ENCODE results near the gene CRYAA.
"Not testable (repeated sequence)": the region's sequence is repeated elsewhere in the genome, so short reads cannot be mapped to it uniquely, and the experiment has no call there.

The CRYAA gene, protein sequence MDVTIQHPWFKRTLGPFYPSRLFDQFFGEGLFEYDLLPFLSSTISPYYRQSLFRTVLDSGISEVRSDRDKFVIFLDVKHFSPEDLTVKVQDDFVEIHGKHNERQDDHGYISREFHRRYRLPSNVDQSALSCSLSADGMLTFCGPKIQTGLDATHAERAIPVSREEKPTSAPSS

DNA sequence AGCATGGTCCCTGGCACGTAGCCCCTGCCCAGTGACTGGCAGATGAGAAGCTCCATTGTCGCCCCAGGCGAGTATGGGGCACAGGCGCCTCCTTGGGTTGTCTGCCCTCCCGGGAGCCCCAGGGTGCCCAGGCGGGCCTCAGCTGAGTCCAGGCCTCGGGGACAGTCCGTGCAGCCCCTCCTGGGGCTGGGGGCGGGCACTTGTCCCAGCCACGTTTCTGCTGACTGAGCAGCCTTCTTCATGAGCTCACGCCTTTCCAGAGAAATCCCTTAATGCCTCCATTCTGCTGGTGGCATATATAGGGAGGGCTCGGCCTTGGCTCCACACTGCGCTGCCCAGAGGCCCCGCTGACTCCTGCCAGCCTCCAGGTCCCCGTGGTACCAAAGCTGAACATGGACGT lies at the start of gene CRYAA:
CRYAA (plus strand) TSS at position 301 of the 400 bp plus-strand sequence; CDS start at position 393, 92 bp downstream.
- not testable (repeated sequence) for DNase-seq

DNA sequence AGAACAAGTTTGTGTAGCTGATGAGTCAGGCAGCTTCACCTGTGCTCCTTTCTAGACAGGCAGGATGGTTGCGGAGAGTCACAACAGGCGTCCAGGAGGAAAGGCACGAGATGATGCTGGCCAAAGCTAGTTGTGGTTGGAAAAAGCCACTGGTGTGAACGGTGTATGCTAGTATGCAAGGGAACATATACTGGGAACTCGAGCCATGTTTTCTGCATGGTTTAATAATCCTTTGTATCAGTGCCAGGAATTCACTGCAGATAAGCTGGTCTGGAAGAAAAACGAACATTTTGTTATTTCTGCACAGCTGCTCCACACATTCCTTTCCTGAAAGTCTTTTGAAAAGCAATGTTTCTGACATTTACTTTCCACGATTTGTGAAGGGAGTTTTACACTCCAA lies 38.7 kb upstream of the CRYAA start:
- not testable (repeated sequence) for DNase-seq

DNA sequence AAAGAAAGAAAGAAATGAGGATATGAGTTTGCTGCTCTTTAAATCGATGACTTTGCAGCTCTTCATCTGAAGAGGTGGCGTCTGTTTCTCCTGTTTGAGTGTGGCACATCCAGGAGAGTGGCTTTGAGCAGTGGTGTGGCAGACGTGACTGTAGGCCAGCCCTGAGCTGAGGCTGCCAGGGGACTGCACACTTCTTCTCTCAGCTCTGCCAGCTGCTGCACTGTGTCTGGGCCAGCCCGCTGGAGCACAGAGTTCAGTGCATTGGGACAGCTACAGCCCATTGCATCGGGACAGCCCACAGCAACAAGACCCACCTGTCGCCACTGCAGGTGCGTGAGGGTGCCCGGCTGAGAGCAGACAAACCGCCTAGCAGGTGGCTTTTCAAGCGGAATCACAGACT lies 34.3 kb upstream of the CRYAA start:
- not testable (repeated sequence) for DNase-seq

DNA sequence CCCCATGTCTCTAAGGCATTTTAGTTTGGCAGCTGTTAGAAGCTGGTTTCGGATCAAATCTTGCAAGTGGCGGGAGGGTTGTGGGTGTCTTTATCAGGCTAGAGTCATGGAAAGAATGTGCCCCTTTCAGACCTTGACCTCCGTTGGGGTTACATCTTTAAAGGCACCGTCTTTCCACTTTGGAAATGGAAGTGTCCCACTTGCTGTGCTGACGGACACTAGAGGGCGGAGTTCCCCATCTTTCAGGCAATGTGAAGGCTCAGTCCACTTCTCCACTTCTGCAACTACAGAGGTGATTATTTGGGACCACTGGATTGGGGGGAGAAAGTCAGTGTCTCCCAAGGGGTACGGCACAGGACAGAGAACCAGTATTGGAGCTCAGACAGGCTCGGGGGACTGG lies 29.9 kb upstream of the CRYAA start:
- DNase-seq, result not testable (repeated sequence)

DNA sequence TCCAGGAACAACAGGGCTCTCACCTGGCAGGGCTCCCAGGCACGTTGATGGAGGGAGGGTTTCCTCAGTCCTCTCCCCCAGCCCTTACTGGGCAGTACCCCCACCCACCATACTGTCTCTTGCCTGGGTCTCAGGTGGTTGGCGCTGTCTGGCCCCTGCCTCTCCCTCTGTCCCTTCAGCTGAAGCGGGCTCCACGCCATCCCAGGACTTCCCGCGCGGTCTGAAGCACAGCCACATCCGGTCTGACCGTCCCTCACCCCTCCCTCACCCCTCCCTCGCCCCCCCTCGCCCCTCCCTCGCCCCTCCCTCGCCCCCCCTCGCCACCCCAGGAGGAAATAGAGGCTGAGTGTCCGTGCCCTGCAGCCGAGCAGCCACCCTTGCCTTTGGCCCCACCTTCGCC lies 27.4 kb upstream of the CRYAA start:
- DNase-seq, result not testable (repeated sequence)

DNA sequence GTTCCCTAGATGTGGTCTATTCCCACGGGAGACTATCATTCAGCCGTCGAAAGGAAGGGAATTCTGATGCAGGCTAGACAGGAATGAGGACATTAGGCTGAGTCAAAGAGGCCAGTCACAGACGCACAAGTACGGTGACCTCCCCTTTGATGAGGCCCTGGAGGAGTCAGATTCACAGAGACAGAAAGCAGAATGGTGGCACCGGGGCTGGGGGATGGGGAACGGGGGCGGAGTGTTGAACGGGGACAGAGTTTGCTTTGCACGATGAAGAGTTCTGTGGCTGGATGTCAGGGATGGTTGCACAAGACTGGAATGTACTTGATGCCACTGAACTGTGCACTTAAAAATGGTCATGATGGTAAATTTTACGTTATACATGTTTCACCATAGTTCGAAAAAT lies 22.2 kb upstream of the CRYAA start:
- not testable (repeated sequence) for DNase-seq

DNA sequence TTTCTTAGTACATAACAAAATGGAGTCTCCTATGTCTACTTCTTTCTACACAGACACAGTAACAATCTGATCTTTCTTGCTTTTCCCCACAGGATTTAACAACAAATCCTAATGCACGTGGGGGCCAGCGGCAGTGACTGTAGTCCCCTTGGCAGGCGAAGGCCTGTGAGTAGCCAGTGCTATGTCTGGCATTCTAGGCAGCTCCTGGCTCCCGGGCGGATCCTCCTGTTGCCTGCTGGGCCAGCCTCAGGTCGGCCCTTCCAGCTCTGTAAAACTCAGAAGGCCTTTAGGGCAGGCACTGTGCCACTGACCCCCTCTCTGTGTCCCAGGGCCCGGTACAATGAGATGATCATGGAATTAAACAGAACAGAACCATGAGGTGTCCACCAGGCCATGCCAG lies 20.8 kb upstream of the CRYAA start:
- not testable (repeated sequence) for DNase-seq

DNA sequence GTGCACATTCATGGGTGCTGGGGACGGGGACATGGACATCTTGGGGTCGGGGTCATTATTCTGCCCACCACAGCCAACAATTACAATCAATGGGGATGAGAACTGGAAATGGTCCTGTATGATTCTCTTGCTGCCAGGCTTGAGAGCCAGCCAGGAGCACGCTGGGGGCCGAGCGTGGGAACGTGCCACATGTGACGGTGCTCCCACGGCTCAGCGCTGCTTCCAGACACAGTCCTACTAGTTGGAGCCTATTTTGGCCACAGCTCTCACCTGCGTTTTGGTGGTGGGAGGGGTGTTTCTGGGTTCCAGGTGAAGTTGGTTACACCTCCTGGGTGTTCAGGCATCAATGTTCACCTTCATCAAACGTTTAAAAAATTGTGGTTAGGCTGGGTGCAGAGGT lies 19.5 kb upstream of the CRYAA start:
- DNase-seq, result not testable (repeated sequence)

DNA sequence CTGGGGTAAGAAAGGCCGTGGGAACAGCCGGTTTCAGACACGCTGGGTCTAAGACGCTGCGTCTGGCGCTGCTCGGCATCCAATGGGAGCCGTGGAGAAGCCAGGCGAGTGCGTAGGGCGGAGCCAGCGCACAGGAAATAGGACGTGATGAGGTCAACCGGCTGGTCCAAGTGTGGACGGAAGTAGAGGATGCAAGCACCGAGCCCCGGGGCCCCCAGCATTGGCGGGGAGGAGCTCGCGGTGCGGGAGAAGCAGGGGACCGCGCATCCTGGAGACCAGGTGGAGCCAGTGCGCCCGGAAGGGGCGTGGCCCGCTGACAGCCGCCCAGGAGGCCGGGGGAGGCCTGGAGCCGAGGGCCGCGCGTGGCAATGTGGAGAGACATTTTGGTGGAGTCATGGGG lies 15.2 kb upstream of the CRYAA start:
- DNase-seq, result not testable (repeated sequence)

DNA sequence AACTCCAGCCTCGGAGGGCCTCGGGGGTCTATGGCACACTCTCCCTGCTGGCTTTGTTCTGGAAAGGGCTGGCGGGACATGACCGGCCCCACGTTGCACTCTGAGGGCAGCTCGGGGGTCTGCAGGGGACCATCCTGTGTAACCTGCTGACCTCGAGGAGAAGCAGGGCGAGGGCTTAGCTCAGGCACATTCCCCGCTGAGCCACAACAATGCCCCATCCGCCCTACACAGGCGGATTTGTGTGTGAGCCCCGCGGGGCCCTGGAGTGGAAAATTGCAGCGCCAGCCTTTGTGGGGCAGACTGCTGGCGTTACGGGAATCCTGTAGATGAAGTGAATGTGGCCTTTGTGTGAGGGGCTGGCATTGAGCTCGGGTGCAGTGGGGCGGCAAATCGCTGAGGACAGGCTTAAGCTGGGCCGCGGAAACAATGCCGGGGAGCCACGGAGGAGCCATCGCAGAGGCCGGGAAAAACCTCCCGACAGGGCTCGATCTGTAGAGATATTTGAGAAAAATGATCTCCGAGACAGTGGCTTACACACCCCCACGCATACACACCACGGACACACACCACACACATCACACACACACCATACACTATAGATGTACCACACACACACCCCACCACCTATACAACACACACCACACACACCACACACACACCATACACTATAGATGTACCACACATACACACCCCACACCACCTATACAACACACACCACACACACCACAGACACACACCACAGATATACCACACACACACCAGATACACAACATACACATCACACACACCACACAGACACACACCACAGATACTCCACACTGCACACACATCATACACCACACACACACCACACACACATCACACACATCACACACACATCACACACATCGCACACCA lies 9.3 kb upstream of the CRYAA start:
- not testable (repeated sequence) for DNase-seq

DNA sequence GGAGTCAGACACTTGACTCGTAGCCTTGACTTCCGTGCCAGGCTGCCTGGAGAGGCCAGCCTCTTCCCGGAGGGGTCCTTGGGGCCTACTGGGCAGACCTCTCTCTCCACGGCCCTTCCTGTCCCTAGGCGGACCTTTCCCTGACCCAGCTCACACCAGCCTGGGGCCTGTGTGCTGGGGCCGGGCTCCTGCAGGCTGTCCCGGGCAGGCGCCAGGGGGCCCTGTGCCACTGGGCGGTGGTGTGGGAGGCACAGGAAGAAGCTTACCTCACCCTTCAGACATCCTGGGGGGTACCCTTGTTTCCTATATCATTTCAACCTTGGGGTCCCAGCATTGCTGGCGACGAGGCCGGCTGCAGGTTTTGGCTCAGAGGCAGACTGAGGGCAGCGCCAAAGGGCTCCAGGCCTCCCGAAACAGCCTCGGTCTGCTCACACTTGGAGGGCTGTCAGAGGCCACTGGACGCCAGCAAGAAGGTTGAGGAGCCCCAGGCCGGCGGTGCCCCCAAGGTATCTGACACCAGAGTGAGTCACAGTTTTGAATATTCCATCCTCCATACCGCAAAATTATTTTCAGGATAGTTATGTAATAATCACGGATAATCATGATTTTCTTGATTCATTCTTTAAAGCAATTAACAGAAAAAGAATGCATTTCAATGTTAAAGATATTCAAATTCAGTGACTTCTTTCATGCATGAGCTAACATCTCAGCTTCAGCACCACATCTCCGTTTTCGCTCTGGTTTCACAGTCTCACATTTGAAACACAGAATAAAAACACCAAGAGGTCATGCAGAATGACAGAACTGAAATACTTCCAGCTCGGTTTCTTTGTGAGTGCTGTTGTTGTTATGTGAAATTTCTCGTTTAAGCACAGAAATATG lies 6.7 kb upstream of the CRYAA start:
- DNase-seq, result not testable (repeated sequence)

DNA sequence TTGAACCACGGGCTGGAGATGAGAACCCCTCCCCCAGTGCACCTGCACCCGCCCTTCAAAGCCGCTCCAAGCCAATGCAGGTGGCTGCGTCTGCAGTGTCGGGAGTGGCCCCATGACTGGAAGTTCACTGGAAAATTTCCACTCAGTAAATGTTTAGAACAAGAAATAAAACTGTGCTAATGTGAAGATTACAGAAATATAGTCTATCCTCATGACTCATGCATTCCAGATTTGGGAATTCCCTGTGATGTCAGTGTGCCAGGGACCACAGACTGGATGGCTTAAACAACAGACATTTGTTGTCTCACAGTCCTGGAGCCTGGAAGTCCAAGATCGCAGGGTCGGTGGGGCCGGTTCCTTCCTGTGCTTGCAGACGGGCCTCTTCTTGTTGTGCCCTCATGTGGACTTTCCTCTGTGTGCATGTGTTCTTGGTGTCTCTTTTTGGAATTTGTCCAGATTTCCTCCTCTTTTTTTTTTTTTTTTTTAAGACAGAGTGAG lies 6.1 kb upstream of the CRYAA start:
- DNase-seq, result not testable (repeated sequence)

DNA sequence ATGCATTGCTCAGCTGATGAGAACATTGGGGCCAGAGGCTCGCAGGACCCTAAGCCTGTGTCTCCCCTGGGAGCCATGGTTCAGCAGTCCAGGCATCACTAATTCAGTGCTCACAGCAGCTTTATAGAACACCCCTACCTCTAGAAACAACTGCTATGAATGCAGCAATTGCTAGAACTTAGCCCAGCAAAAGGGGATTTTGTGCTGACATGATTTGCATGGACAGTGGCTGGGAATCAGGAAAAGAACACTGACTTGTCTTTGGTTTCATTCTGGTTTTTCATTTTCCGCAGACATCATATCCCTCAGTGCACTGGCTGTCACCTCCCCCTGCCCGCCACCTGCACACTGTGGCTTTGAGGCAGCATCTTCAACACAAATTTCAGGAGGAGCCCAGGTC lies 4.0 kb upstream of the CRYAA start:
- DNase-seq, result not testable (repeated sequence)

DNA sequence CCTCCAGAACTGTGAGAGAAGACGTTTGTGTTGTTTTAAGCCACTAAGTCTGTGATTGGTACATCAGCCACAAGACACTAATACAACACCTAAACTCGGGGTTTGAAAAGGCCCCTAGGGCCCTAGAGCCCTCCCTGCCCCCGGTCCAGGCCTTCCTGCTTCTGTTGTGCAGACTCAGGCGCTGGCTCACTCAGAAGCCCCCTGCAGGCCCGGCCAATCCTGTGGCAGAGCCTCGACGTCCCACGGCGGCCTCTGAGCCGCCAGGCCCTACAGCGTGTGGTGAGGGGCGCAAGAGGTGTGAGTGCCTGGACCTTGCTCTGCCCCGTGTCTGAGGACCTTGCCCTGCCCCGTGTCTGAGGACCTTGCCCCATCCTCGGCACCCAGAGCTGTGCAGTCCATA lies 3.1 kb upstream of the CRYAA start:
- DNase-seq, result not testable (repeated sequence)

DNA sequence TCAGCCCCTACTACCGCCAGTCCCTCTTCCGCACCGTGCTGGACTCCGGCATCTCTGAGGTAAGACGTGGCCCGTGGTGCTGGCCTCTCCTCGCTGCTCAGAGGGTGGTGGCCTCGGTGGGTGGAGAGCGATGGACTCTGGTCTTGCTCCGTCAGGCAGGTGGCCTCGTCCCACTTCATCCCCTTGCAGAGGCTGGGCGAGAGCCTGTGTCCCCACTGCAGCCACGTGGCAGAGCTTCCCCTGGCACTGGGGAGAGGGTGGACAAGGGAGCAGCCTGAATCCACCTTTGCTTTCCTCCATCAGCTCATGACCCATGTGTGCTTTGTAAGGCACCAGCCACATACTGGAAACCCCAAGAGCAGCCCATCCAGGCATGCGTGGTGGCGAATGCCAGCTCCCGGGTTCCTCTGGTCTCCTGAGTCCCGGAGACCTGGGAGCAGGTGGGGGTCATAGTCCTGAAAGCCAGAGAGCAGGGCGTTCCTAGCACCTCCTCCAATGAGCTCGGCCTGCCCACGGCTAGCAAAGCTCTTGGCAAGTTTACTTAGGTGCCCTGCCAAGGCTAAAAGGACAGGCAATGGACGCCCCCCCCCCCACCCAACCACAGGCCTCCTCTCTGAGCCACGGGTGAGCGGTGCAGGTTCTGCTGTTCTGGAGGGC lies 550 bp downstream of the CRYAA start:
- DNase-seq, result not testable (repeated sequence)

DNA sequence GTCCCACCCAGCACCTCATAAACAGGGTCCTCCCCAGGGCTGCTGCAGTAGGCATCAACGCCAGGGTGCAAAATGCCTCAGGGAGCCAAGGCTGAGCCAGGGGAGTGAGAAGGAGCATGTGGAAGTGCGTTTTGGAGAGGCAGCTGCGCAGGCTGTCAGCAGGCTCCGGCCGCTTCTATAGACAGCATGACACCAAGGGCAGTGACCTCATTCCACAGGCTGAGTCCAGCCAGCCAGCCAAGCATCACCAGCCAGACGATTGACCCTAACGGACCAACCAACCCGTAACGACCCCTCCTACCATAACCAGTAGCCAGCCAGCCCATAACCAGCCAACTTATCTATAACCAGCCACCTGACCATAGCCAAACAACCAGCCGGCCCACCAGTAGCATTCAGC lies 1.1 kb downstream of the CRYAA start:
- not testable (repeated sequence) for DNase-seq

DNA sequence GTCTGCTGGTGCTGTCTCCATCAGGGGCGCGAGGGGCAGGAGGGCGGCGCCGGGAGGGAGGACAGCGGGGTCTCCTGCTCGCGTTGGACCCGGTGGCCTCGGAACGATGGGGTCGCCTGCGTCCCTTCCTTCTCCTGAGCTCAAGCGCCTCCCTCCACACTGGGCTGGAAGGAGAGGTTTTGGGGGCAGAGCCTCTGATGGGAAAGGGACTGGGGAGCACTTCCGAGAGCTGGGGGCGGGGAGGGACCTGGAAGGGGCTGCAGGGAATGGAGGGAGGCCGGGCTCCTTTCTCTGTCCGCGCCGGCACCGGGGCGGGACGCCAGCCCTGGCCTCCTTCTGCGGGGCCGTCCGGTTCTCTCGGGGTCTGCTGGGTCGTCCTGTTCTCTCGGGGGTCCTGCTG lies 4.0 kb downstream of the CRYAA start:
- DNase-seq, result not testable (repeated sequence)

DNA sequence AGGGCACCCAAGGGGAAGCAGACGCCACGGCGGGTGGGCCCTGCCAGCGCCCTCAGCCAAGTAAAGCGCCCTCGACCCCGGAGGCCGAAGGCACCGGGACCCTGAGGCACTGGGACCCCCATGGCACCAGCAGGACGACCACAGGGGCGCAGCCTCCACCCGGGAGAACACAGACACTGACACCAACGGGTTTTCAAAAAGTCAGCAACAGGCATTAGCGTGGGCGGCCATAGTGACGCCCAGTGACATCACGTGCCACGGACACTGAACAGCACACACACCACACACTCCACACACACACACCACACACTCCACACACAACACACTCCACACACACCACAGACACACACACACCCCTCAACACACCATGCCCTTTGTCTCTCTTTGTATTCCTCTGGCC lies 4.6 kb downstream of the CRYAA start:
- DNase-seq, result not testable (repeated sequence)

DNA sequence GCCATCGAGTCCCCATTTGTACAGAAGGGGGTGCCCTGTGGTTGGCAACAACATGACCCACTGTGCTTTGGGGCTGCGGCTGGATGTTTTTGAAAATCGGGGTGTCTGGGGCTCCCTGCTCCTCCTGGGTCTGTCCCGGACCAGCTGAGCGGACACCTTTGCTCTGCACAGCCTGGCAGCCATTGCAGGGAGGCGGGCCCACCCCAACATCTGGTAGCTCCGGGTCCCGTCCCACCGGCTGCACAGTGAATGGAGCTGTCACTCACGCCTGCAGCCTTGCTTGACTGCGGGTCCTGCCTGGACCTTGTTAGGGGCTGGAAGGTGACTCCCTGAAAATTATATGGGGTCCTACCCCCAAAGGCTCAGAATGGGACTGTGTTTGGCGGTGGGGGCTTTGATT lies 5.1 kb downstream of the CRYAA start:
- not testable (repeated sequence) for DNase-seq

DNA sequence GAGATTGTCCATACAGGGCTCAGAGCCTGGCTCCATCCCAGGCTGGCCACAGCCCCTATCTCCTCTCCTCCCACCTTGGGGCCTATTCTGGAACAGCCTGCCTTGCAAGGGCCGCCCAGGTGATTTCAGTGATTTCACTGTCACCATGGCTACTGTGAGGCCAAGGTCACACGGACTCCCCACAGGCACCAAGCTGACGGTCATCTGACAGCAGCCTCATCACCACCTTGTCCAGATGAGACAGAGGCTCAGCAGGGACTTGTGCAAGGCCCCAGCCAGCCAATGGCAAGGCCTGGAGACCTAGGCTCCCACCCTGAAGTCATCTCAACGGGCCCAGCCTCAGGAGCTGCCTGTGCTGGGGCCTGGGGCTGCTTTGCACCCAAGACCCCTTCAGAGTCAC lies 6.2 kb downstream of the CRYAA start:
- DNase-seq, result not testable (repeated sequence)

DNA sequence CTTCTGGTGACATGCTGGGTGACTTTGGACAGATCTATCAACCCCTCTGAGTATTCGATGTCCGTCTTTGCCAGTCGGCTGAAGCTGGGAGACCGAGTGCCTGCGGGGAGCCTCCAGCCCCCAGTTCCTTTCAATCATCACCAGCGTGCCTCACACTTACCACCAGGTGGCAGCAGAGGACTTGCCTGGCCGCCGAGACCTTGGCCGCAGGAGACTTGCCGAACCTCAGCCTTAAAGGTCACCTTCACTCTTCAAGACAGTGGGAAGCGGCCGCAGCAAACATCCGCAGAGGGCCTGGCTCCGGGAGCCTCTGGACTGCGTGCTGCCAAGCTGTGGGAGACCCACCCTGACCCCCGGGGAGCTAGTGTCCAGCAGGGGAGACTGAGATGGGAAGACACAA lies 7.8 kb downstream of the CRYAA start:
- DNase-seq, result not testable (repeated sequence)

Data from activated CD4-positive, alpha-beta T cell treated with anti-CD3 and anti-CD28 coated beads, Interleukin-10, Interleukin-2, amounts not matched to agents 100 ng/mL and 50 ng/mL, durations not matched to agents 16 hours and 8 hours (primary cell).